ENCODE measurements around the gene SND1. TPM values are rescaled to one million over a fixed set of nuclear protein-coding genes. Genes with fewer than 3 reads are reported as not detected.
A peak's percentile ranks its signal among the peaks of the same experiment; 100 is the strongest.

Gene SND1
- total and polyA plus RNA-seq, 2 donors (not counting 1 experiment from before 2014, with no cell fraction given): 44.4 to 165 TPM

DNA sequence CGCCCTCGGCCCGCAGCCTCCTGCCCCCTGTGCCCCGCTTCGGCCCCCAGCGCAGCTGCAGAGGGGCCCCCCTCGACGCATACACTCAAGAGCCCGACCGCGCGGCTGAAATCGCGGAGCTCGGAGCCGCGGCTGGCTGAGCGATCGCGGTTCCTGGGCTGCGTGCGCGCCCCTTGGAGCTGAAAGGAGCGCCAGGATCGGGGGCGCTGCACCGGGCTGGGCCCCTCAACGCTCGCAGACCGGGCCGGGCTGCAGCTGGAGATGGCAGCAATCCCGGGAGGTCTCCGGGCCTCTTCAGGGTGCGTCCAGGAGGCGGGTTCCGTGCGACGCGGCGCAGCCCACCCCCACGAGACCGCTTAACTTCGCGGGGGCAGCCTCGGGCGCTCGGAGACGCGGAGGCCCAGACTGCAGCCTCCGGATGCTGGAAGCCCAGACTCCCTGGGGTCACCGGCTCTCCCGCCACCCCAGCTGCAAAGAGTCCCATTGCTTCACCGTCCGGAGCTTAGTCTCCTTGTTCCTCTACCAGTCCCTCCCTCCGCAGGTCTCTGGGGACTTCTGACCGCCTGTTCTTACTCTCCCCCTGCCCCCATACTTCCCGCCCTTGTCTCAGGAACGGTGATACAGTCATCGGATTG lies 452.2 kb downstream of the SND1 start:
- WGBS (ENCODE audit: insufficient coverage): under 1% methylated on average over 58 of the region's 59 CpGs
- H3K27me3 Mint-ChIP-seq: no peaks in the 10 kb centered on the region
- TF ChIP-seq, protein P1, sequence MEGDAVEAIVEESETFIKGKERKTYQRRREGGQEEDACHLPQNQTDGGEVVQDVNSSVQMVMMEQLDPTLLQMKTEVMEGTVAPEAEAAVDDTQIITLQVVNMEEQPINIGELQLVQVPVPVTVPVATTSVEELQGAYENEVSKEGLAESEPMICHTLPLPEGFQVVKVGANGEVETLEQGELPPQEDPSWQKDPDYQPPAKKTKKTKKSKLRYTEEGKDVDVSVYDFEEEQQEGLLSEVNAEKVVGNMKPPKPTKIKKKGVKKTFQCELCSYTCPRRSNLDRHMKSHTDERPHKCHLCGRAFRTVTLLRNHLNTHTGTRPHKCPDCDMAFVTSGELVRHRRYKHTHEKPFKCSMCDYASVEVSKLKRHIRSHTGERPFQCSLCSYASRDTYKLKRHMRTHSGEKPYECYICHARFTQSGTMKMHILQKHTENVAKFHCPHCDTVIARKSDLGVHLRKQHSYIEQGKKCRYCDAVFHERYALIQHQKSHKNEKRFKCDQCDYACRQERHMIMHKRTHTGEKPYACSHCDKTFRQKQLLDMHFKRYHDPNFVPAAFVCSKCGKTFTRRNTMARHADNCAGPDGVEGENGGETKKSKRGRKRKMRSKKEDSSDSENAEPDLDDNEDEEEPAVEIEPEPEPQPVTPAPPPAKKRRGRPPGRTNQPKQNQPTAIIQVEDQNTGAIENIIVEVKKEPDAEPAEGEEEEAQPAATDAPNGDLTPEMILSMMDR (IDR thresholded peaks at IDR 0.05): no peak
- TF ChIP-seq EZH2 (IDR thresholded peaks at IDR 0.05; ENCODE audit: borderline replicate concordance, insufficient read depth, low read depth, low read length, poor library complexity, severe bottlenecking): no peak
- H3K36me3 ChIP-seq (replicated peaks in 1 of 2; ENCODE audit: control extremely low read depth in 1 of 2, control insufficient read depth in 1 of 2, extremely low read depth in 1 of 2, insufficient read depth in 2 of 2, low read length in 1 of 2): no peaks in the 10 kb centered on the region
- H3K4me3 ChIP-seq (ENCODE audit: control extremely low read depth in 1 of 5, extremely low read depth in 1 of 5, insufficient read depth in 1 of 5, low read depth in 2 of 5, low read length in 4 of 5): peak overlapping the region; percentile 5 to 86 (median 64)
- ATAC-seq (ENCODE audit: low read depth) (peak; percentile 31), DNase-seq (peak; percentile 53)
- peaks cover 70% of the 10 kb centered on the region for H3K4me1 Mint-ChIP-seq
- H3K27ac Mint-ChIP-seq: peak overlapping the region; percentile 72
- H2AFZ ChIP-seq (ENCODE audit: insufficient read depth, low read depth, low read length, poor library complexity, severe bottlenecking): peak overlapping the region; percentile 79
- H3K4me1 ChIP-seq (ENCODE audit: control insufficient read depth in 2 of 2, insufficient read depth in 2 of 2, low read length in 2 of 2): peaks cover 44 to 70% of the 10 kb centered on the region in 2 donors
- H3K27ac ChIP-seq (ENCODE audit: low read length in 2 of 2): peak overlapping the region; percentile 22 to 24
- ChIA-PET CTCF (interaction anchor here (0.6 to 4.1 kb wide), 4 partner anchors 32 to 396 kb away, joined by 3 to 24 read pairs (median 6); no protein-coding TSS in a partner anchor), POLR2A (no interaction called here)
- H3K4me3 Mint-ChIP-seq: peak overlapping the region; percentile 87
- intact Hi-C loops (cut with micrococcal nuclease): loop anchor here (5.0 kb wide), 1 partner anchor 72 kb away; the partner anchor contains the start of gene LRRC4
- H3K27me3 ChIP-seq (replicated peaks in 1 of 4; ENCODE audit: control extremely low read depth in 1 of 4, control insufficient read depth in 3 of 4, insufficient read depth in 4 of 4, low read length in 3 of 4): no peaks in the 10 kb centered on the region
- no peaks in the 10 kb centered on the region for H3K9me3 Mint-ChIP-seq (ENCODE audit: insufficient read depth)
- H3K9me3 ChIP-seq (ENCODE audit: control extremely low read depth in 1 of 3, control insufficient read depth in 2 of 3, insufficient read depth in 1 of 3, low read length in 2 of 3): peaks cover 0 to 11% (median 0%) of the 10 kb centered on the region in 3 donors
- peaks cover 10% of the 10 kb centered on the region for H3K79me2 ChIP-seq (ENCODE audit: control insufficient read depth, insufficient read depth, low read length)
- peak overlapping the region; percentile 69 for H3K9ac ChIP-seq (ENCODE audit: low read length)
- no peaks in the 10 kb centered on the region for H4K20me1 ChIP-seq (ENCODE audit: control insufficient read depth, insufficient read depth, low read length, poor library complexity, severe bottlenecking)
- H3K4me2 ChIP-seq (replicated peaks; ENCODE audit: low read depth, low read length, poor library complexity, severe bottlenecking): peak overlapping the region; percentile 81

All from B cell (primary cell).